Activated CD8-positive, alpha-beta memory T cell treated with anti-CD3 and anti-CD28 coated beads for 1 hour (primary cell): ENCODE data around the gene PTPRM.

Source experiments
- DNase-seq, 2 donors: peaks; one replicate each; pipeline ENCODE4 v3.0.0-alpha.2; 2020; ENCODE audit warnings: low read depth in 1 of 2; ENCODE audit errors: extremely low read depth in 1 of 2

The PTPRM gene

DNA sequence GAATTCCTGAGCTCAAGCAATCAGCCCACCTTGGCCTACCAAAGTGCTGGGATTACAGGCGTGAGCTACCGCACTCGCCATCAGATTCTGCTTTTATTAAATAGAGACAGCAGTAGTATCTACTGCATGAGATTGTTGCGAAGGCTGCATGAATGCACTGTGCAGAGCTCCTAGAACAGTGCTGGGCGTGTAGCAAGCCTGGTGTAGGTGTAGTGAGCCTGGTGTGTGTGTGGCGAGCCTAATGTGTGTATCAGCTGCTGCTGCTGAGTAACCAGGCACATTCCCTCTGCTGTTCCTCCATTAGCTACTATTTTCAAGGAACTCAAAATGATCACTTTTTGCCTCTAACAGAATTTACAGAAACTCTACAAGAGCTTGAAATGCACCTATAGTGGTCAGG, 57.6 kb downstream of the PTPRM start:
- no peak for DNase-seq

GRCh38 chr18:7626175-7626921, 59.2 kb downstream of the PTPRM start:
- DNase-seq = no peak

GRCh38 chr18:7626922-7627440, 59.9 kb downstream of the PTPRM start:
- DNase-seq = no peak

DNA sequence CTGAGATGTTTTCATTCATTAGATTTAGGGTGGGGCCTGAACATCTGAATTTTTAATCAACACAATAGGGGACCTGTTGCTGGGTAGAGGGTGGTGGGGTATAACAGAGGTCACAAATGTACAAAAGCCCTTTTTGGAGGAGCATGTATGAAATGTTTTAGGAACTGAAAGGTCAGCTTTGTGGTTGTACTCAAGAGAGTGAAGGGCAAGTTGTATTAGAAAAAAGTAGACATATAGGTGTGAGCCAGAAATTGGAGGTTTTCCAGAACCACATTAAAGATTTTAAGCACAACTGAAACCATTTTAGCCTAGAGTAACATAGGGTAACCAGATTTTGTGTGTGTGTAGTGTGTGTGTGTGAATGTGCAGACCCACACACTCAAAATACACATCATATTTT, 62.3 kb downstream of the PTPRM start:
- no peak for DNase-seq

DNA sequence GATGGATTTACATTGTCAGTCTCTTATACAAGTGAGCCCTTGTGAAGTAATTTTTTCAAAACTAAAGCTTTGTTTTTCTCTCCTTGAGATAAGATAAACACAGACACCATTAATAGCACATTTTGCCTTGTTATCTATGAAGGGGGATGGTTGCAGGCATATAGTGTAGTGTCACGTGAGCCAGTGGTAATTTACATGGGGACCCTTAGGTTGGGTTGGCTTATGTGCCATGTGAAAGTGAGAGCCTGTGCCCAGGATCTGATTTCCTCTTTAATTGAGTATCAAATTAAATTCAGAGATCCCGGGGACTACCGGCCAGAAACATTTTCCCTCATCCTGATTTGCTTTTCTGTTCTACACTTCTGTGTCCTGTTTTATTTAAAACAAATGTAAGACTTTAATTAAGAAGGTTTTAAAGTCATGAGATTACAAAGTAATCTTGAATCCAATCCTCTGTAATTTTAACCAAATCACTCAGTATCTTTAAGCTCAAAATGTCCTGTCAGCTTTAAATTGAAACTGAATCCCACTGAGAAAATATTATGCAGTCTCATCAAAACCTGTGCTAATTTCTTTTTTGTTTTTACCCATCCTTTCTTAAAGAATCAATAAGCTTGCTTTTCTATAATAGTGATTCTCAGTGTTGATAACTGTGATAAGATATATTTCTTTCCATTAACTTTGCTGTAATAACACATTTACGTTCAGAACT, 63.8 kb downstream of the PTPRM start:
- DNase-seq = no peak

DNA sequence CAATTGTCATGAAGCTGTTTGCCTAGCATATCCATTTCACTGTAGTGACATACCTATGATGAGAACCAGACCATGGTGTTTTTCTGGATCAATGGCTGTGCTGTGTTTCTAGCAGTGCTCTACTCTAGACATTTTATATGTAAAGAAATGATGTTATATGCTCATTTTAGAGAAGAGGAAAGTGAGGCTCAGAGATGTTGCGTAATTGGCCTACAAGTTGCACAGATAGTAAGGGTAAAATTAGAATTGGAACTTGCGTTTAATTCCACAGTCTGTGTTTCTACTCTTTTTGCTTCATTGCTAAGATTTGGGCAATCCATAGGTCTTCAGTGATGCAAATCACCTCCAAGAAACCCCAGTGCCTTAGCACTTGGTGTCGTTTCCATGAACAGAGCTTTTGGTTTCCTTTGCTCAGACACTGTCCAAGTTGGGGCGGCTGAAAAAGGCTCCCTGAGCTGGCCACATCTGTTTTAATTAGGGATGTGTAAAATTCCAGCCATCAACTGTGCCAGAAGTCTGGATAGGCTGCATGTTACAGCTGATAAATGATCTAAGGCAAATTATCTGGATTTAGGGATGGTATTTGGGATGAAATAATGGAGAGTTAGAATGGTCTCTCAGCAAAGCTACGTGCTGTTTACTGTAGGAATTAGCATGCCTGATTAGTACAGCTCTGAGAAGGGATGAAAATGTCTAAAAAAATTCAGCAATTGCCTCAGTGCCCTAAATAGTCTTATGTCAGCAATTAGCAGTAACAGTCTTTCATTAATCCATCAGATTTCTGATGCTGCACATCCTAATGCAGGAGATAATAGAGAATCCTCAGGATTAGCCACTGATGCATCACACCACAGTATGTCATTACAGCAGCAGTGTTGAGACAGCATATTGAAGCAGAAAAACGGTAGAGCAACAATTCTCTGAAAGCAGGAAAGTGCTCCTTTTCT, 65.3 kb downstream of the PTPRM start:
- DNase-seq = no peak

DNA sequence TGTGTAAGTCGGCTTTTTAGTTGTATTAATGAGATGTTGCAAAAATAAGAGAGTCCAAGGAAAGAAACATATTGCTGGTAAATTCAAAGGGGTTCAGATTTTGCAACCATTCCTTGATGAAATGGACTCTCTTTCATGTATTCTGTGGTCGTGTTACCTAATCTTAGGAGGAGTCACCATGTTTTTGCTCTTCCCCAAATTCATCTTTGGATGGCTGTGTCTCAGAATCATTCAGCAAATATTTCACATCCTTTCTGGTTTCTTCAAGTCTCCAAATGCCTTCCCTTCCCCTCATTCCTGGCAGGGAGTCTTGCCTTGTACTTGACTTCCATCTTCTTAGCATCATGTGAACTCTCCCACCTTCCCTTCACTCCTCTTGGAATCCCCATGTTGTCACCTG, 66.1 kb downstream of the PTPRM start:
- DNase-seq = no peak

- no peak for DNase-seq
Measured at GRCh38 chr18:7635948-7636347, 68.8 kb downstream of the PTPRM start.

DNA sequence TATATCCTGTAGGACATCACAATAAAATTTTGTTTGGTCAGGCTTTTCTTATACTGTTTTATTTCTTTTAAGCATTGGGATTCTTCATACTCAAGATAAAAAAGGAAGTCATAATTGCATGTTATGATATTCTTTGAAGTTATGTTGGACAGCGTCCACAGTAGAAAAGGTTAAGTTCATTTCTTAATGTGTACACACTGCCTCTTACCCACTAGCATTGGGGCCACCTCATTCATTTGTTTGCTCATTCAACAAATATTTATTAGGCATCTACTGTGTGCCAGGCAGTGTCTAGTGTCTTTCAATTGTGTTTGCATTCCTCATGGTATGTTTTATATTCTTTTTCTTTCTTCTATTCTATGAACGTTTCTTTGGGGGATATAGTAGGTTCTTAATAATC, 70.2 kb downstream of the PTPRM start:
- no peak for DNase-seq

DNA sequence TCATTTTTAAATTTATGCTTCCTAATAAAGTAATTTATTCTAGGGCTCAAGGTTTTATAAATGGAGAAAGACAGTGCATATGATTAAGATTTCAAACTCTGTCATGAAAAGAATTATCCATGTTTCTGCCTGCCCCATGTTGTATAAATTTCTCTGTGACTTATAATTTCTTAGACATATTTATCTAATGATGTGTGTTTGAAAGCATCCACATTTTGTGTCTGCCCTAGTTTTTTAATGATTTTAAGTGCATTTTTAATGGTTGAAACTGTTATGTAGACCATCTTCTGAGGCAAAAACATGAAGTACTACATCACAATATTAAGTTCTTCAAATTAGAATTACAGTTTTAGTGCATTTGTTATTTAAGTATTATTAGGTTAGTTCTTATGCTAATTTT, 71.2 kb downstream of the PTPRM start:
- no peak for DNase-seq

DNA sequence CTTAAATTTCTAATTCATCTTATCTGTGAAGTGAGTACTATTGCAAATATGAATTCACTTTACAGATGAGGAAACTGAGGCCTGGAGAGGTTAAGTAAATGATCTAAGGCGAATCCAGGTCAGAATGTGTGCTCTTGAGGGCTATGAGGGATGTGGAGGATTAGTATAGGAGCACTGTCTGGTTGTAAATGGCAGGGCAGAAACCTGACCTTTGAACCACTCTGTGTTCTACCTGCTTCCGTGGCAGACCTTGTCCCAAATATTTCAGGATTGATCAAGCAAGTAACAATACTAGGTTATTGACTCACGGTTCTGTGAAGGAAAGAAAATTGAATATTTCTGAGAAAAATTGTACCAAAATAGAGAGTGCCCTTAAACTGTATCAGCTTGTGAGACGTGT, 74.7 kb downstream of the PTPRM start:
- no peak for DNase-seq

- no peak for DNase-seq
Measured at GRCh38 chr18:7642331-7642890, 75.3 kb downstream of the PTPRM start.

DNA sequence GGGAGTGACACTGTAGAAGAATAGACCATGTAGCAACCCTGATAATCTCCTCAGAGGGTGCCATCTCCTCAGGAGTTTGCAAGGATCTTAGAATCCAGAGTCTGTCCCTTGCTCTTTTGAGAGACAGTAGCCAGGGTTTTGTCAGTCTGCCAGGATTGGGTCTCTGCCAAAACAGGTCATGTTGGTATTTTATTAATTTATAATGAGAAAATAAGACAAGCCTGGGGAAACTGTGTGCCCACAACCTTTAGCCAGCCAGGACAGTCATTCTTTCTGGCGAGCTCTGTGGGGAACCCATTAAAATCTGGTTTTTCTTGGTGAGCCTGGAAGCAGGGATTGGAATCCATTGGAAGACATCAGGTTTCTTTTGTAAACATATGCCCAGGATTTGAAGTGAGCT, 78.6 kb downstream of the PTPRM start:
- DNase-seq = no peak

DNA sequence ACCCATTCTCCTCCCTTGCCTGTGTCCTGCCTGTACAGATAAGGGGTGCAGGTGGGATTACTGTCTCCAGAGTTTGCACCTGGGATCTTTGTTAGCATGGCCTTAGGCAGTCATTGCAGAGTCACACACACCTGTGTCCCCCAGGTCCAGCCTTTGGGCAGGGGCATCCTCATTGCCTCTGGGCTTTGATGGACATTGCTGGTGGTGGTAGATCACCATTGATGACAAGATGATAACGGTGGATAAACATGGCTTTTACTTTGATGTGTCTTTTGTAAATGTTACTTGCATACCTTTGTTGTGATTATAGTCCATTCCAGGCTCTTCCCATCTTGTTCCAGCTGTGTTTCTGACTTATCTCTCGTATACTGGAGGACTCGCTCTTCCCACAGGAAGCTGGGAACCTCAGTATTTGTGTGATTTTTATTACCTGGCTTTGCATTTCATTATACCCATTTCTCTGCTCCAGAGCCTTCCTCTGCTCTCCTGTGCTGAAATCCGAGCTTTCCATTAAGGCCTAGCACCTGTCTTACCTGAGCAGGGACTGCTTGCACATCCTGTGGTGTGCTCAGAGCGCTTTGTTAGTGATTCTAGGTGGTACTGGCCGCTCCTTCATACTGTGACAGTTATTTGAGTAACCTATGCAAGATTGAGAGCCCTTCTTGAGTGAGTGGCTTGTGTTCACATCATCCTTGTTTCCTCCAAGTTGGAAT, 79.2 kb downstream of the PTPRM start:
- DNase-seq = no peak

DNA sequence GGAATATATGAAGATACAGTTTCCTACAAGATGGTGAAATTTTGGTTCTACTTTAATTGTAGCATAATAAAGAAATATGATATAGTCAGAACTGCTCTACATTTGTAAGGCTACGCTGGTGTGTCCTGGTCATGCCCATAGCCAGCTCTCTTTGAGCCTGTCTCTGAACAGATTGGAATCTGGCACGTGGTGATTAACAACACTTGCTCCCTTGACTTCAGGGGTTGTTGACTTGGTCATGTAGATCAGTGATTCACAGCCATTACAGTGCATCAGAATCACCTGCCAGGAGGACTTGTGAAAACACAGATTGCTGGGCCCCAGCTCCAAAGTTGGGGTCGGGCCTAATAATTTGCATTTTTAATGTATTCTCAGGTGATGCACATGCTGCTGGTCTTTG, 80.4 kb downstream of the PTPRM start:
- DNase-seq = no peak

GRCh38 chr18:7657050-7657449, 89.9 kb downstream of the PTPRM start:
- no peak for DNase-seq

DNA sequence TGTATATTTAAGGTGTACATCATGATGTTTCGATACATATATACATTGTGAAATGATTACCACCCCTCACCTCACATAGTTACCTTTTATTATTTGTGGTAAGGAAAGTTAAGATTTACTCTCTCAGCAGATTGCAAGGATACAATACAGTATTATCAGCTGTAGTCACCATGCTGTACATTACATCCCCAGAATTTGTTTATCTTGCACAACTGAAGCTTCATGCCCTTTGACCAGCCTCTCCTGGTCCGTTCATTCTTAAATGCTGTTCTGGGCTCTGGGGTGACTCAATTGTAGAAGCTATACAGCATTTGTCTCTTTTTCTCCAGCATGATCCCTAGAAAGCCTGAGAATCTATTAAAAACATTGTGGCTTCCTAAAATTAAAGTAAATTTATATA, 90.8 kb downstream of the PTPRM start:
- no peak for DNase-seq

DNA sequence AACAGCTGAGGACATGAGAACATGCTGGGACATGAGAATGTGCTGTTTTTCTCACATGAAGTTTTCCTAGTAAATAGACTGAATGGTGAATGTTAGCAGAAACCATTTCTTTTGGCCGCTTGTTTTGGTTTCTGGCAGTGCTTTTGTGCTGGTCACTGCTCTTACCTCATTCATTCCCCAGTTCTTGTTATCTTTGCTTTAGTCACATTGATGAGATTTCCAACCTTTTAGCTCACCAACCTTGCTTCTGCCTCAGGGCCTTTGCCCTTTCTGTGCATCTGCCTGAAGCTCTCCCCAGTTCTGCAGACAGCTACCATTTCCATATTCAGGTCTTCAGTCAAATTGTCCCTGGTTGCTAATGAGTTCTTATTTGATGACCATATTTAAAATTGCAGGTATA, 91.6 kb downstream of the PTPRM start:
- DNase-seq = no peak

DNA sequence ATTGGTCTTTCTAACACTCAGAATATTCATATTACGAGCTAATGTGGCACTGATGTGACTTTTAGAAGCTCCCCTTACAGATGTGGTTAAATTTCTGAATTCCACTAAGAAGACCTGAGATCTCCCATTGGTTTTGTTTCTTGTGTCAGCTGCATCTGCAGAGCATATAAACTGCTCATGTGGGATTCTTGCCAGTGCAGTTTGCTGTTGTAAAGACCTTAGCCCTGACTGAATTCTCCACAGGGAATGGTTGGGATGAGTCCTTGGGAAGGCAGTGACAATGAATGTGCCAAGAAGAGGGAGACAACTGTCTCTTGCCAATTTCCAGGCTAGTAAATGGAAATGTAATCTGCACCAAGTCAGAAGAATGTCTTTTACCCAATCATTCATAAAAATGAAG, 94.1 kb downstream of the PTPRM start:
- no peak for DNase-seq

- no peak for DNase-seq
Measured at GRCh38 chr18:7662866-7663265, 95.8 kb downstream of the PTPRM start.
